Panc1 (cell line): ENCODE measurements around the gene MRPL42.

ENCODE experiments used
- CTCF ChIP-seq: fragments of 450-650 bp; IDR thresholded peaks from 2 replicates; pipeline ENCODE4 v1.5.1; 2017; ENCODE audit warnings: mild to moderate bottlenecking
- SIN3A ChIP-seq: IDR thresholded peaks from 2 replicates; pipeline ENCODE4 v1.6.1; 2012; ENCODE audit warnings: low read depth, mild to moderate bottlenecking, low read length, moderate library complexity, borderline replicate concordance; ENCODE audit not compliant: insufficient read depth
- TCF7L2 ChIP-seq: IDR thresholded peaks from 2 replicates; pipeline ENCODE4 v1.6.1; 2011; ENCODE audit warnings: mild to moderate bottlenecking, low read depth, low read length, inconsistent platforms

- peak; percentile 84 for TF ChIP-seq CTCF
- no peak for TF ChIP-seq TCF7L2
- no peak for TF ChIP-seq SIN3A
Observed at GRCh38 chr12:93502802-93503623, 35.7 kb downstream of the MRPL42 start.
